Stimulated activated CD4-positive, alpha-beta T cell treated with anti-CD3 and anti-CD28 coated beads, Interleukin-4, amount 100 ng/mL, for 48 hours (primary cell): Measurements from ENCODE around the gene MTTP.

Experiments
- DNase-seq, 2 donors: peaks; one replicate each; pipeline ENCODE4 v3.0.0-alpha.2; 2020; ENCODE audit warnings: low read depth in 2 of 2

Gene MTTP

GRCh38 chr4:99670409-99671073 lies 95.9 kb downstream of the MTTP start:
- DNase-seq: no peak
